AG04450 (cell line): ENCODE data around the gene AFF3. TPM values are rescaled to one million over a fixed set of nuclear protein-coding genes. Genes with fewer than 3 reads are reported as not detected.

Experiments used
- CTCF ChIA-PET: fragments of 300-600, 350-600 bp; formaldehyde crosslinking; extraction: SDS; loops from one replicate; lab custom pipeline; 2022; ENCODE audit warnings: antibody characterized with exemption, inconsistent platforms; lab: Charles Lee
- POLR2A ChIA-PET: fragments of 350-600 bp; formaldehyde crosslinking; extraction: SDS; loops from one replicate; lab custom pipeline; 2021; ENCODE audit warnings: antibody characterized with exemption, inconsistent platforms; lab: Yijun Ruan, JAX
- DNase-seq: peaks from one replicate; pipeline ENCODE4 v3.0.0-alpha.2; 2011; ENCODE audit warnings: low read depth, low spot score
- H3K27ac ChIP-seq: one replicate; pipeline ENCODE4 v1.5.1; 2012; ENCODE audit warnings: low read depth, low read length, control low read depth
- H3K27me3 ChIP-seq: one replicate; pipeline ENCODE4 v1.6.0; 2012; ENCODE audit warnings: low read length; ENCODE audit not compliant: control insufficient read depth, insufficient read depth
- H3K4me3 ChIP-seq: 2 replicates; pipeline ENCODE4 v1.5.1; 2011; ENCODE audit warnings: mild to moderate bottlenecking, low read depth, low read length, control low read depth
- H3K9me3 ChIP-seq: 2 replicates; pipeline ENCODE4 v1.5.1; 2012; ENCODE audit warnings: low read length; ENCODE audit not compliant: control insufficient read depth, insufficient read depth
- polyA plus RNA-seq: library from polyadenylated mRNA; depleted of rRNA; stranded (reverse); fragments of >200 nt; gene quantifications from 2 replicates; pipeline ENCODE4 v1.2.3, GENCODE V29; 2011
- TF ChIP-seq, protein P1 (sequence below): IDR thresholded peaks from 2 replicates; pipeline ENCODE4 v1.5.1; 2011; ENCODE audit warnings: low read depth, low read length, control low read depth, inconsistent platforms

The AFF3 gene
- polyA plus RNA-seq, 1 experiment = 17.9 TPM

DNA sequence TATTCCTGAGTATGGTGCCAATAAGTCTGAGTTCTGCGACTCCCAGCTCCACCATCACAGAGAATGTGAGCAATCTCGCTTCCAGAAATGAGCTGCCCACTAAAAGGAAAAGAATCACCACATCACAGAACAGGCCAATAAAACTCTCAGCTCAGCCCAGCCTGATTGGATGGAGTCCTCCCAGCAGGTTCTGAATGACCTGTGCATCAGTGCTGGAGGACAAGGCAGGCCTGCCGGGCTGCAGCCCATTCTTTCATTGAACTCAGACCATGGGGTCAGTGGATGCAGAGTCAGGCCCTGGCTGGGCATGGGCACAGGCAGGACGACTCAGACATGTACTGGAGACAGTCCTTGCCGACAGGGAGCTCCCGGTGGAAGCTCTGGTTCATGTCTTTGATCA is 519.9 kb downstream of the AFF3 start:
- Histone ChIP-seq H3K4me3 (no peak overlapping the region), H3K9me3 (no peaks in the 10 kb centered on the region; the same call in 1 of the 2 replicates), H3K27ac (no peak overlapping the region), H3K27me3 (no peaks in the 10 kb centered on the region)
- ChIA-PET CTCF (interaction anchor here (0.7 kb wide), 1 partner anchor 416 kb away, joined by 3 read pairs; no protein-coding TSS in a partner anchor), POLR2A (no interaction called here)
- TF ChIP-seq, protein P1, sequence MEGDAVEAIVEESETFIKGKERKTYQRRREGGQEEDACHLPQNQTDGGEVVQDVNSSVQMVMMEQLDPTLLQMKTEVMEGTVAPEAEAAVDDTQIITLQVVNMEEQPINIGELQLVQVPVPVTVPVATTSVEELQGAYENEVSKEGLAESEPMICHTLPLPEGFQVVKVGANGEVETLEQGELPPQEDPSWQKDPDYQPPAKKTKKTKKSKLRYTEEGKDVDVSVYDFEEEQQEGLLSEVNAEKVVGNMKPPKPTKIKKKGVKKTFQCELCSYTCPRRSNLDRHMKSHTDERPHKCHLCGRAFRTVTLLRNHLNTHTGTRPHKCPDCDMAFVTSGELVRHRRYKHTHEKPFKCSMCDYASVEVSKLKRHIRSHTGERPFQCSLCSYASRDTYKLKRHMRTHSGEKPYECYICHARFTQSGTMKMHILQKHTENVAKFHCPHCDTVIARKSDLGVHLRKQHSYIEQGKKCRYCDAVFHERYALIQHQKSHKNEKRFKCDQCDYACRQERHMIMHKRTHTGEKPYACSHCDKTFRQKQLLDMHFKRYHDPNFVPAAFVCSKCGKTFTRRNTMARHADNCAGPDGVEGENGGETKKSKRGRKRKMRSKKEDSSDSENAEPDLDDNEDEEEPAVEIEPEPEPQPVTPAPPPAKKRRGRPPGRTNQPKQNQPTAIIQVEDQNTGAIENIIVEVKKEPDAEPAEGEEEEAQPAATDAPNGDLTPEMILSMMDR = no peak
- no peak for DNase-seq

DNA sequence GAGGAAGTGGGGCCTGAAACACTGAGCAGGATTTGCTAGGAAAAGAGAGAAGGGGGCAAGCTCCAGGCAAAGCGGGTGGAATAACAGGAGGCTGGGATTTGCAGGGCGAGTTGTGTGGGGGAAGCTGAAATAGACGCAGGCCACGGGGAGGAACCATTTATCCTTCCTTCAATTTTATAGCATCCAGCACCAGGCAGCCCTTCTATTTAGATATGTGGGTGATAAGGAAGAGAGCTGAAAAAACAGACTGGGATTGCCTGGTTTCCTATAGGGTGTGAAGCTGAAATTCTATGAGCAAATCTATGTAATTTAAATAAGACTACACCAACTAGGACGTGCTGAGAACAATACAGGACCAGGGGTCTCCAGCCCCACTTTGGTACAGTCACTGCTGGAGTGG is 520.6 kb downstream of the AFF3 start:
- H3K9me3 ChIP-seq = no peaks in the 10 kb centered on the region; the same call in 1 of the 2 replicates
- H3K27me3 ChIP-seq = no peaks in the 10 kb centered on the region
- no peak overlapping the region for H3K27ac ChIP-seq
- POLR2A ChIA-PET = no interaction called here
- CTCF ChIA-PET = no interaction called here
- no peak overlapping the region for H3K4me3 ChIP-seq
- TF ChIP-seq, protein P1 = no peak
- DNase-seq = no peak

DNA sequence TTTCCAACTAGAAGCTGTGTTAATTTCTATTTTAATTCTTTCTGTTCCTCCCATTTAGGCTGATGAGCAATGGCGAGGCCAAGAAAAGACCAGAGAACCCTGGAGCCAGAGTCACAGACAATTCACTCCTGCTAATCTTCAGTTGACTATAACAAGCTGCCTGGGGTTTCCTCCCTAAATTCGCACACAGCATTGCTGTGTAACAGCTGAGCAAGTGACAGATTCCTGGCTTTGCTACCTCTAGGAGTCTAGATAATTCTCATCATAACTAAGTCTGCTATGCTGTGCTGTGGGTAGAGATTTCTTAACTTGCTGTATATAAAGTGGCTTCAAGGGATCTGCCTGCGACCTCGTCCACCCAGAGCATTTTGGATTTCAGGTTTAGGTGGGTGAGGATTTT is 521.3 kb downstream of the AFF3 start:
- ChIA-PET CTCF (interaction anchor here (0.6 to 0.7 kb wide), 2 partner anchors 74 to 760 kb away, joined by 3 to 4 read pairs; no protein-coding TSS in a partner anchor), POLR2A (no interaction called here)
- H3K4me3 ChIP-seq = no peak overlapping the region
- no peak for DNase-seq
- TF ChIP-seq, protein P1 = no peak
- no peaks in the 10 kb centered on the region for H3K27me3 ChIP-seq
- no peak overlapping the region for H3K27ac ChIP-seq
- no peaks in the 10 kb centered on the region; the same call in 1 of the 2 replicates for H3K9me3 ChIP-seq

DNA sequence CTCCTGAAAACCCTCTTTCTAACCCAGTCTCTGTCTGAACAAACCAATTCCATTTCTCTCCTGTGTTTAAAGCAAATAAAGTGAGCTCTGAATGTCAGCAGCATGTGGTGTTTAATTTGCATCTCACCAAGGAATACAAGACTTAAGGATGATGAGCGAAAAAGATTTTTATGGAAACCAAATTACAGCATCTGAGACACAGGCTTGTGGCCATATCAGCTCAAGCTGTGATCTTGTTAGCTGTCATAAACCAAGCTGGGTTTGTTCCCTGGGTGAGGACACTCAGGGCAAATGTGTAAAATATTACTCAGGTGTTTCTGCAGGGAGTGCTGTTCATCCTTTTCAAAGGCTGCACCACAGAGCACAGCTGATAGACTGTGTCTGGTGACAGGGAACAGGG is 523.2 kb downstream of the AFF3 start:
- Histone ChIP-seq H3K9me3 (peaks cover 4% of the 10 kb centered on the region; the same call in 1 of the 2 replicates), H3K27ac (no peak overlapping the region), H3K4me3 (no peak overlapping the region), H3K27me3 (no peaks in the 10 kb centered on the region)
- POLR2A ChIA-PET = no interaction called here
- TF ChIP-seq, protein P1 = no peak
- CTCF ChIA-PET = no interaction called here
- DNase-seq = no peak

DNA sequence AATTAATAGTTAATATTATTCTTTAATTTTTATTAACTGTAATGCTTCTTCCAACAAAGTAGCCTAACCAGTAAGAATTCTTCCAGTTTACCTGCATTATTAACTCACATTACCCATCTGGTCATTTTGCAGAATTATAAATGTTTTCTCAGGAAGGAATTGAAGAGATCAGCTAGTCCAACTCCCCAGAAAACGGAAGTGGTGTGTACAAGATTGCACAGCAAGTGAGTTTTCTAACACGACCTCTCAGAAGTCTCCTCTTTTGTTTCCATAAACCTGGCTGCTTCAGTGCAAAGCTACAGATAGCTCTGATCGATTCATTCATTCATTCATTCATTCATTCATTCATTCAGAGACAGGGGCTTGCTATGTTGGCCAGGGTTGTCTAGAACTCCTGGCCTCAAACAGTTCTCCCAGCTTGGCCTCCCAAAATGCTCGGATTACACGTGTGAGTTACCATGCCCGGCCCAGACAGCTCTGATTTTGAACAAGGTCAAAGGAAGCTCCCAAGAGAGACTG is 523.8 kb downstream of the AFF3 start:
- TF ChIP-seq, protein P1 = no peak
- POLR2A ChIA-PET = no interaction called here
- Histone ChIP-seq H3K27me3 (no peaks in the 10 kb centered on the region), H3K4me3 (no peak overlapping the region), H3K27ac (no peak overlapping the region), H3K9me3 (peaks cover 4% of the 10 kb centered on the region; the same call in 1 of the 2 replicates)
- no peak for DNase-seq
- CTCF ChIA-PET = no interaction called here
